ENCODE measurements around the gene FOXO1.

The FOXO1 gene

GRCh38 chr13:40571338-40571963 lies 95.0 kb downstream of the FOXO1 start:
- DNase-seq = no peak

- no peak for DNase-seq
Observed at GRCh38 chr13:40570930-40571329, 95.5 kb downstream of the FOXO1 start.

GRCh38 chr13:40569024-40569350 lies 97.5 kb downstream of the FOXO1 start:
- DNase-seq = peak; percentile 14

- DNase-seq = no peak
Observed at GRCh38 chr13:40568246-40569023, 98.0 kb downstream of the FOXO1 start.

GRCh38 chr13:40566811-40567210 lies 99.6 kb downstream of the FOXO1 start:
- DNase-seq = no peak

GRCh38 chr13:40565282-40566148 lies 100.9 kb downstream of the FOXO1 start:
- DNase-seq = no peak

GRCh38 chr13:40564342-40565001 lies 102.0 kb downstream of the FOXO1 start:
- DNase-seq = no peak

- no peak for DNase-seq
Observed at GRCh38 chr13:40563350-40564125, 102.9 kb downstream of the FOXO1 start.

GRCh38 chr13:40562975-40563349 lies 103.5 kb downstream of the FOXO1 start:
- DNase-seq = no peak

- no peak for DNase-seq
Observed at GRCh38 chr13:40559915-40560314, 106.5 kb downstream of the FOXO1 start.

GRCh38 chr13:40558656-40559055 lies 107.8 kb downstream of the FOXO1 start:
- DNase-seq = no peak

GRCh38 chr13:40556453-40556852 lies 110.0 kb downstream of the FOXO1 start:
- DNase-seq = no peak

GRCh38 chr13:40553356-40553755 lies 113.1 kb downstream of the FOXO1 start:
- DNase-seq = no peak

GRCh38 chr13:40552895-40553294 lies 113.5 kb downstream of the FOXO1 start:
- no peak for DNase-seq

- DNase-seq = no peak
Observed at GRCh38 chr13:40550130-40550529, 116.3 kb downstream of the FOXO1 start.

- DNase-seq = peak; percentile 20
Observed at GRCh38 chr13:40549500-40550094, 116.8 kb downstream of the FOXO1 start.

- DNase-seq = no peak
Observed at GRCh38 chr13:40547591-40548315, 118.7 kb downstream of the FOXO1 start.

- DNase-seq = no peak
Observed at GRCh38 chr13:40546047-40546446, 120.4 kb downstream of the FOXO1 start.

GRCh38 chr13:40540328-40541044 lies 126.0 kb downstream of the FOXO1 start:
- peak; percentile 79 for DNase-seq

- DNase-seq = no peak
Observed at GRCh38 chr13:40539576-40540327, 126.7 kb downstream of the FOXO1 start.
